ENCODE results near the gene SOD2. TPM values are rescaled to one million over a fixed set of nuclear protein-coding genes. Genes with fewer than 3 reads are reported as not detected.

The SOD2 gene
- total and polyA plus RNA-seq, 9 of the 15 experiments (the other 6 are each of a cell fraction or from before 2014, with no cell fraction given) = 39.8 to 140 (median 95.8) TPM

- TF ChIP-seq OTX1 (CRISPR knock-in tag; IDR thresholded peaks at IDR 0.05) = no peak
- TF ChIP-seq GABPA (tag; conservative IDR thresholded peaks at IDR 0.05; ENCODE audit: low read depth) = no peak
- TF ChIP-seq RNF2 (IDR thresholded peaks at IDR 0.05) = peak; percentile 78; the same call in 1 of the 2 replicates
- peak; percentile 82; the same call in 1 of the 2 replicates for TF ChIP-seq CHCHD3 (CRISPR knock-in tag; IDR thresholded peaks at IDR 0.05)
- TF ChIP-seq, protein P1, sequence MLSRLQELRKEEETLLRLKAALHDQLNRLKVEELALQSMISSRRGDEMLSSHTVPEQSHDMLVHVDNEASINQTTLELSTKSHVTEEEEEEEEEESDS (CRISPR knock-in tag; IDR thresholded peaks at IDR 0.05) = no peak
- TF ChIP-seq TRIM24 (IDR thresholded peaks at IDR 0.05) = peak in 1 of 2 experiments; percentile 38; a peak in 1 of 4 replicates
- no peak for TF ChIP-seq ZNF668 (CRISPR knock-in tag; IDR thresholded peaks at IDR 0.05)
- no peak for TF ChIP-seq EZH2 (IDR thresholded peaks at IDR 0.05; ENCODE audit: borderline replicate concordance, low read depth, low read length)
- TF ChIP-seq POU5F1 (IDR thresholded peaks at IDR 0.05; ENCODE audit: borderline replicate concordance, low read depth, low read length, partially characterized antibody) = no peak
- no peak; a peak in 2 of 4 replicates for TF ChIP-seq KDM4B (IDR thresholded peaks at IDR 0.05; ENCODE audit: borderline replicate concordance in 2 of 2, low read depth in 1 of 2)
- TF ChIP-seq PRMT5 (CRISPR knock-in tag; IDR thresholded peaks at IDR 0.05) = peak; percentile 62; the same call in 1 of the 2 replicates
- TF ChIP-seq TAF1 (IDR thresholded peaks at IDR 0.05; ENCODE audit: control insufficient read depth, extremely low read depth, insufficient read depth, low read length, severe bottlenecking) = peak; percentile 84
- TF ChIP-seq COPS2 (conservative IDR thresholded peaks at IDR 0.05) = no peak
- no peak; the same call in 1 of the 2 replicates for TF ChIP-seq ZNF41 (CRISPR knock-in tag; conservative IDR thresholded peaks at IDR 0.05)
- peak; percentile 94 for TF ChIP-seq MBD2 (IDR thresholded peaks at IDR 0.05; ENCODE audit: borderline replicate concordance, low read depth)
- no peak for TF ChIP-seq GABPB2 (CRISPR knock-in tag; conservative IDR thresholded peaks at IDR 0.05)
- TF ChIP-seq NKRF (IDR thresholded peaks at IDR 0.05; ENCODE audit: borderline replicate concordance) = no peak; the same call in 1 of the 2 replicates
- TF ChIP-seq ZC3H4 (CRISPR knock-in tag; IDR thresholded peaks at IDR 0.05; ENCODE audit: borderline replicate concordance) = peak; percentile 81; the same call in 1 of the 2 replicates
- peak; percentile 21; the same call in 1 of the 2 replicates for TF ChIP-seq PHTF2 (CRISPR knock-in tag; IDR thresholded peaks at IDR 0.05)
- 0 out of 2 replicates have a peak, but pooled peaks have one; percentile 45 for TF ChIP-seq JUN (IDR thresholded peaks at IDR 0.05; ENCODE audit: borderline replicate concordance, low read depth, low read length)
- TF ChIP-seq JUN (CRISPR knock-in tag; IDR thresholded peaks at IDR 0.05; ENCODE audit: borderline replicate concordance) = peak; percentile 45; the same call in 1 of the 2 replicates
- 0 out of 2 replicates have a peak, but pooled peaks have one; percentile 27 for TF ChIP-seq HBP1 (CRISPR knock-in tag; IDR thresholded peaks at IDR 0.05)
- TF ChIP-seq KLF16 (IDR thresholded peaks at IDR 0.05) = no peak
- no peak for TF ChIP-seq CCAR2 (IDR thresholded peaks at IDR 0.05; ENCODE audit: low read depth, low read length)
- peak; percentile 77 for TF ChIP-seq POLR2H (tag; IDR thresholded peaks at IDR 0.05; ENCODE audit: low read depth)
- no peak for TF ChIP-seq HDGF (IDR thresholded peaks at IDR 0.05)
Measured at GRCh38 chr6:159693128-159693893, at the start of gene SOD2 (continued).
